ENCODE results near the gene TTC7B.
"Not testable (repeated sequence)": the region's sequence is repeated elsewhere in the genome, so short reads cannot be mapped to it uniquely, and the experiment has no call there.

The TTC7B gene

DNA sequence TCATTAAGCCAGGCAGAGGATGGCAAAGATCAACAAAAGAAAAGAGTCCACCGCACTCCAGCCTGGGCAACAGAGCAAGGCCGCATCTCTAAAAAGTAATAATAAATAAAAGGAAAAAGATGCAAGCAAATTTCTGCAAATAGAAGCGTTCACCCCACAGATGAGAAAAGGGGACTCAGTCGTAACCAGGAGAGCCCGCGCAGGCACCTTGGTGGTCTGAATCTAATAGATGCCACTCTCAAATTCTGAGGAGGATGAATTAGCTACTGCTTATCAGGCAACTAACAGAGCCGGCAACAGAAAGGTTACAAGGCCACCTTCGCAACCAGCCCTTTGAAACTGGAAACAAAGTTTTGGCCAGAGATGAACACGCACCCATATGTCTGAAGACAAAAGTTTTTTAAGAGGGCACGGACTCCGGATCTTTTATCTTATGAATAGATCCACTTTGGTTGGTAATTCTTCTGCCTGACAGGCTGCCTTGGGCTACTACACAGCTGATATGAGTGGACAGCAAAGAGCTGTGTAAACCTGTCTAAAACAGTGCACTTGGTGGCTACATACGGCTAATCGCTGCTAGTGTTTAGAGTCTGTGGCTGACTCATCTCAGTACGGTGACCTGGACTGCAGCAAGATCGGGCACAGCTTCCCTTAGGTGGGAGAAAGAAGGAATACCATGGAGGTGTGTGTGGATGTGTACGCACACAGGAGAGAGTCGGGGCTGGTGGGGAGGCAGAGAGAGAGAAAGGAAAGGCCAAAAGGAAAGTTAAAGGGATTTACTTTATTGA is 32.9 kb upstream of the TTC7B start:
- no peaks in the 10 kb centered on the region for H3K4me1 ChIP-seq (ENCODE audit: low read depth, poor library complexity, severe bottlenecking)
- H3K36me3 ChIP-seq (ENCODE audit: insufficient read depth), result no peaks in the 10 kb centered on the region
- H3K79me2 ChIP-seq (ENCODE audit: insufficient read depth, low read depth), result no peaks in the 10 kb centered on the region
- H2AFZ ChIP-seq (ENCODE audit: low read depth), result no peak overlapping the region
- no peak overlapping the region for H3K9ac ChIP-seq
- no peak overlapping the region for H3K4me2 ChIP-seq
- TF ChIP-seq, protein P1, sequence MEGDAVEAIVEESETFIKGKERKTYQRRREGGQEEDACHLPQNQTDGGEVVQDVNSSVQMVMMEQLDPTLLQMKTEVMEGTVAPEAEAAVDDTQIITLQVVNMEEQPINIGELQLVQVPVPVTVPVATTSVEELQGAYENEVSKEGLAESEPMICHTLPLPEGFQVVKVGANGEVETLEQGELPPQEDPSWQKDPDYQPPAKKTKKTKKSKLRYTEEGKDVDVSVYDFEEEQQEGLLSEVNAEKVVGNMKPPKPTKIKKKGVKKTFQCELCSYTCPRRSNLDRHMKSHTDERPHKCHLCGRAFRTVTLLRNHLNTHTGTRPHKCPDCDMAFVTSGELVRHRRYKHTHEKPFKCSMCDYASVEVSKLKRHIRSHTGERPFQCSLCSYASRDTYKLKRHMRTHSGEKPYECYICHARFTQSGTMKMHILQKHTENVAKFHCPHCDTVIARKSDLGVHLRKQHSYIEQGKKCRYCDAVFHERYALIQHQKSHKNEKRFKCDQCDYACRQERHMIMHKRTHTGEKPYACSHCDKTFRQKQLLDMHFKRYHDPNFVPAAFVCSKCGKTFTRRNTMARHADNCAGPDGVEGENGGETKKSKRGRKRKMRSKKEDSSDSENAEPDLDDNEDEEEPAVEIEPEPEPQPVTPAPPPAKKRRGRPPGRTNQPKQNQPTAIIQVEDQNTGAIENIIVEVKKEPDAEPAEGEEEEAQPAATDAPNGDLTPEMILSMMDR (conservative IDR thresholded peaks at IDR 0.05; ENCODE audit: low read depth, low read length), result no peak
- H3K27ac ChIP-seq, result no peak overlapping the region
- no peaks in the 10 kb centered on the region for H3K27me3 ChIP-seq (ENCODE audit: insufficient read depth, low read depth)
- H3K4me3 ChIP-seq (IDR thresholded peaks at IDR 0.05; ENCODE audit: insufficient read depth, low read depth, low read length), result no peak overlapping the region
- H4K20me1 ChIP-seq (ENCODE audit: insufficient read depth), result no peaks in the 10 kb centered on the region

DNA sequence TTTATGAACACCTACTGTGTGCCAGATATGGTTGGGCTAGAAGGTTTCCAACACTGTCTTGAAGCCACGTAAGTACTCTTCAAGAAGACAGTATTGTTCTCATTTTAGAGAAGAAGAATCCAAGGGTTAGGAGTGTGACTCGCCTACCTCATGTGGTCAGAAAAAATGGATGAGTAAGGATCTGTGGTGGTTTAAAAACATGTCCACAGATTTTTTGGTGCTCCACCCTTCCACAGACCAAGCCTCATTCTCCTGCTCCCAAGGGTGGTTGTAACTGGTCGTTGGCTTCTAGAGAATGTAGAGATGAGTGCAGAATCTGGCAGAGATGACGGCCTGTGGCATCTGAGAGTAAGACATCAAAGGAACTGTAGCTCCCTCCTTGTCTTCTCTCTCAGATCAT is 30.3 kb upstream of the TTC7B start:
- H3K27ac ChIP-seq, result no peak overlapping the region
- H3K79me2 ChIP-seq (ENCODE audit: insufficient read depth, low read depth), result no peaks in the 10 kb centered on the region
- H3K9ac ChIP-seq, result no peak overlapping the region
- TF ChIP-seq, protein P1 (conservative IDR thresholded peaks at IDR 0.05; ENCODE audit: low read depth, low read length), result no peak
- H2AFZ ChIP-seq (ENCODE audit: low read depth), result no peak overlapping the region
- H3K4me3 ChIP-seq (IDR thresholded peaks at IDR 0.05; ENCODE audit: insufficient read depth, low read depth, low read length), result no peak overlapping the region
- no peaks in the 10 kb centered on the region for H3K27me3 ChIP-seq (ENCODE audit: insufficient read depth, low read depth)
- H3K4me1 ChIP-seq (ENCODE audit: low read depth, poor library complexity, severe bottlenecking), result no peaks in the 10 kb centered on the region
- H3K4me2 ChIP-seq, result no peak overlapping the region
- no peaks in the 10 kb centered on the region for H4K20me1 ChIP-seq (ENCODE audit: insufficient read depth)
- no peaks in the 10 kb centered on the region for H3K36me3 ChIP-seq (ENCODE audit: insufficient read depth)

DNA sequence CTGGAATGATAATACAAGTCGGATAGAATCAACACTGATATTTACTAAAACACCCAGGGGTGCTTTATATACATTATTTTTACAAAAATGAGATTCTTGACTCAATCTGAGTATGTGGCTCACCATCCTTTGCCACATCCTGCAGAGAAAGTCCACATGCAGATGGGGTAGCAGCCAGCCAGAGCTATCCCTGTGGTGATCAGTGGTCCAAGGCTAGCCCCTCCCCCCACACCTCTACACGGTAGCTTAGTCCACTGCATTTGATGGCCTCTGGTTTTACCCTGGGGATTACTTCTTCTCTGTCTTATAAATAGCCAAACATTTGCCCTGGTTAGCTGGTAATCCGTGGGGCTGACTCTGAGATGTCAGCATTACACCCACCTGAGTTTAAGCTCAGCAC is 28.1 kb upstream of the TTC7B start:
- no peaks in the 10 kb centered on the region for H3K79me2 ChIP-seq (ENCODE audit: insufficient read depth, low read depth)
- H3K27me3 ChIP-seq (ENCODE audit: insufficient read depth, low read depth), result no peaks in the 10 kb centered on the region
- H3K4me1 ChIP-seq (ENCODE audit: low read depth, poor library complexity, severe bottlenecking), result no peaks in the 10 kb centered on the region
- no peak overlapping the region for H2AFZ ChIP-seq (ENCODE audit: low read depth)
- no peak overlapping the region for H3K9ac ChIP-seq
- TF ChIP-seq, protein P1 (conservative IDR thresholded peaks at IDR 0.05; ENCODE audit: low read depth, low read length), result no peak
- H3K4me3 ChIP-seq (IDR thresholded peaks at IDR 0.05; ENCODE audit: insufficient read depth, low read depth, low read length), result no peak overlapping the region
- no peaks in the 10 kb centered on the region for H3K36me3 ChIP-seq (ENCODE audit: insufficient read depth)
- H4K20me1 ChIP-seq (ENCODE audit: insufficient read depth), result no peaks in the 10 kb centered on the region
- no peak overlapping the region for H3K4me2 ChIP-seq
- H3K27ac ChIP-seq, result no peak overlapping the region

DNA sequence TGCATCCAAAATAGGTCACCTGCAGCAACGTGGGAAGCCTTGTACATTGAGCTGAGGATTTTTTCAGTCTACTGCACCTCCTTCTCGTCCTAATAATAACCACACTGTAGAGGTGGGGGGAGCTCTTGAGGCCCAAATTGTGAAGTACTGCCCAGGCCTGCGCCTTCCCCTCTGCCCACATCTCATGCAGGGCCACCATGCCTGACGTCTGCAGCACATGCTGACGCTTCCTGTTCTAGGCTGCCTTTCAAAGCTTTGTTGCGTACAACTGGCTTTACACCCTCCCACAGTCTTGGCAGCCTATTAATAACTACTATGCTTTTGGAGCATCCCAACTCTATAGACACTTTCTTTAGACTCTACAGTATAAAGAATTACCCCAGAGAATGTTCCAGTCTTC is 26.5 kb upstream of the TTC7B start:
- H3K27ac ChIP-seq, result no peak overlapping the region
- H3K4me3 ChIP-seq (IDR thresholded peaks at IDR 0.05; ENCODE audit: insufficient read depth, low read depth, low read length), result no peak overlapping the region
- no peaks in the 10 kb centered on the region for H4K20me1 ChIP-seq (ENCODE audit: insufficient read depth)
- TF ChIP-seq, protein P1 (conservative IDR thresholded peaks at IDR 0.05; ENCODE audit: low read depth, low read length), result no peak
- no peak overlapping the region for H3K9ac ChIP-seq
- no peak overlapping the region for H2AFZ ChIP-seq (ENCODE audit: low read depth)
- no peak overlapping the region for H3K4me2 ChIP-seq
- H3K36me3 ChIP-seq (ENCODE audit: insufficient read depth), result no peaks in the 10 kb centered on the region
- no peaks in the 10 kb centered on the region for H3K79me2 ChIP-seq (ENCODE audit: insufficient read depth, low read depth)
- no peaks in the 10 kb centered on the region for H3K27me3 ChIP-seq (ENCODE audit: insufficient read depth, low read depth)
- no peaks in the 10 kb centered on the region for H3K4me1 ChIP-seq (ENCODE audit: low read depth, poor library complexity, severe bottlenecking)

DNA sequence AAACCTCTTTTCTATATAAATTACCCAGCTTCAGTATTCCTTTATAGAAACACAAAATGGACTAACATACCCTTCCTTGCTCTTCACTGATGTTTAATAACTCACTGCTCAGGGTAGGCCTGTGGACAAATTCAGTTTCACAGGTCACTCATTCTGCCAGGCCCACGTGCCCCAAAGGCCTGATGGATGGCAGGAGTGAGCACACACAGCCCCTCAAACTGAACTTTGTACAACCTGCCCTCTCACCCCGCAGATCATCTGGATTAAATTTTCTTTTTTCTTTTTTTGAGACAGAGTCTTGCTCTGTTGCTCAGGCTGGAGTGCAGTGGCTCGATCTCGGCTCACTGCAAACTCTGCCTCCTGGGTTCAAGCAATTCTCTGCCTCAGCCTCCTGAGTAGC is 24.4 kb upstream of the TTC7B start:
- not testable (repeated sequence) for H3K4me2 ChIP-seq; H3K4me1 ChIP-seq (ENCODE audit: low read depth, poor library complexity, severe bottlenecking); H3K79me2 ChIP-seq (ENCODE audit: insufficient read depth, low read depth); H3K4me3 ChIP-seq (IDR thresholded peaks at IDR 0.05; ENCODE audit: insufficient read depth, low read depth, low read length); H4K20me1 ChIP-seq (ENCODE audit: insufficient read depth); H3K36me3 ChIP-seq (ENCODE audit: insufficient read depth); H3K9ac ChIP-seq; H2AFZ ChIP-seq (ENCODE audit: low read depth); H3K27ac ChIP-seq; H3K27me3 ChIP-seq (ENCODE audit: insufficient read depth, low read depth)

Measured in KMS-11 (cell line).